PFSK-1 (cell line): ENCODE results near the gene TMEM253.

Experiments
- FOXP2 ChIP-seq: optimal IDR thresholded peaks from 2 replicates; pipeline ENCODE3; 2011; ENCODE audit warnings: borderline replicate concordance, control low read depth, inconsistent platforms; ENCODE audit not compliant: insufficient read depth; ENCODE audit errors: extremely low read length, extremely low read depth
- POLR2AphosphoS5 ChIP-seq: IDR thresholded peaks from 2 replicates; pipeline ENCODE4 v1.6.1; 2012; ENCODE audit warnings: low read depth, mild to moderate bottlenecking, control low read depth, low read length, moderate library complexity
- REST ChIP-seq, 2 experiments: IDR thresholded peaks; 2 replicates each; pipeline versions ENCODE4 v1.6.1 to v1.8.0; 2011 to 2012; ENCODE audit warnings: low read depth in 2 of 2, low read length in 2 of 2, control low read depth in 1 of 2, inconsistent platforms in 1 of 2, mild to moderate bottlenecking in 1 of 2, moderate library complexity in 1 of 2; ENCODE audit not compliant: insufficient read depth in 1 of 2
- SIN3A ChIP-seq: IDR thresholded peaks from 2 replicates; pipeline ENCODE4 v1.6.1; 2012; ENCODE audit warnings: mild to moderate bottlenecking, low read length, moderate library complexity, borderline replicate concordance; ENCODE audit not compliant: insufficient read depth
- TAF1 ChIP-seq: IDR thresholded peaks from 2 replicates; pipeline ENCODE4 v1.6.1; 2012; ENCODE audit warnings: low read length, control low read depth, borderline replicate concordance; ENCODE audit not compliant: insufficient read depth

GRCh38 chr14:21084396-21084795, 16.5 kb upstream of the TMEM253 start:
- TF ChIP-seq REST (IDR thresholded peaks at IDR 0.05; ENCODE audit: insufficient read depth in 1 of 2, low read depth in 2 of 2, low read length in 2 of 2) (no peak), TAF1 (no peak), POLR2AphosphoS5 (no peak), FOXP2 (no peak), SIN3A (no peak)
